Activated CD4-positive, alpha-beta T cell treated with anti-CD3 and anti-CD28 coated beads, Interleukin-10, Interleukin-2, amounts not matched to agents 100 ng/mL and 50 ng/mL, durations not matched to agents 16 hours and 8 hours (primary cell): ENCODE measurements around the gene RNF214.
"Not testable (repeated sequence)": the region's sequence is repeated elsewhere in the genome, so short reads cannot be mapped to it uniquely, and the experiment has no call there.

Experiments
- DNase-seq: peaks from one replicate; pipeline ENCODE4 v3.0.0-alpha.2; 2020

RNF214 gene

GRCh38 chr11:117232092-117232878 lies at the start of gene RNF214:
Gene RNF214 (plus strand): TSS chr11:117232671. CDS start chr11:117234273, 1,602 bp downstream.
- DNase-seq = peak; percentile 87

GRCh38 chr11:117183178-117183577 lies 49.3 kb upstream of the RNF214 start:
- DNase-seq = not testable (repeated sequence)

- DNase-seq = no peak
These were observed 48.6 kb upstream of the RNF214 start for GRCh38 chr11:117183724-117184349.

GRCh38 chr11:117185736-117186430 lies 46.6 kb upstream of the RNF214 start:
- no peak for DNase-seq

GRCh38 chr11:117186431-117186761 lies 46.1 kb upstream of the RNF214 start:
- no peak for DNase-seq

- no peak for DNase-seq
These were observed 45.5 kb upstream of the RNF214 start for GRCh38 chr11:117187007-117187406.

- DNase-seq = no peak
These were observed 45.1 kb upstream of the RNF214 start for GRCh38 chr11:117187428-117187798.

- no peak for DNase-seq
These were observed 44.5 kb upstream of the RNF214 start for GRCh38 chr11:117187799-117188481.

- no peak for DNase-seq
These were observed 43.8 kb upstream of the RNF214 start for GRCh38 chr11:117188620-117189081.

GRCh38 chr11:117189191-117189940 lies 43.1 kb upstream of the RNF214 start:
- no peak for DNase-seq

- DNase-seq = no peak
These were observed 42.4 kb upstream of the RNF214 start for GRCh38 chr11:117189941-117190544.

- DNase-seq = no peak
These were observed 40.6 kb upstream of the RNF214 start for GRCh38 chr11:117191680-117192400.

- no peak for DNase-seq
These were observed 40.0 kb upstream of the RNF214 start for GRCh38 chr11:117192401-117192875.

- DNase-seq = no peak
These were observed 39.1 kb upstream of the RNF214 start for GRCh38 chr11:117193130-117194020.

GRCh38 chr11:117194267-117194666 lies 38.2 kb upstream of the RNF214 start:
- DNase-seq = no peak

GRCh38 chr11:117195258-117195657 lies 37.2 kb upstream of the RNF214 start:
- no peak for DNase-seq

- DNase-seq = no peak
These were observed 36.7 kb upstream of the RNF214 start for GRCh38 chr11:117195761-117196160.

- DNase-seq = no peak
These were observed 35.5 kb upstream of the RNF214 start for GRCh38 chr11:117197006-117197405.

- no peak for DNase-seq
These were observed 34.7 kb upstream of the RNF214 start for GRCh38 chr11:117197516-117198456.
